ENCODE data around the gene GALNT14.

The GALNT14 gene

GRCh38 chr2:31047599-31047998 is 90.6 kb downstream of the GALNT14 start:
- H3K36me3 ChIP-seq, result no peaks in the 10 kb centered on the region
- no peaks in the 10 kb centered on the region for H3K27me3 ChIP-seq
- H3K9me3 ChIP-seq, result no peaks in the 10 kb centered on the region
- TF ChIP-seq CTCF (IDR thresholded peaks at IDR 0.05; ENCODE audit: low read depth, low read length), result no peak
- DNase-seq, result no peak
- no peak overlapping the region for H3K4me3 ChIP-seq (ENCODE audit: low read depth, low read length)
- no peaks in the 10 kb centered on the region for H3K4me1 ChIP-seq

GRCh38 chr2:31038385-31038784 is 99.9 kb downstream of the GALNT14 start:
- TF ChIP-seq CTCF (IDR thresholded peaks at IDR 0.05; ENCODE audit: low read depth, low read length), result peak; percentile 36
- no peaks in the 10 kb centered on the region for H3K9me3 ChIP-seq
- no peak overlapping the region for H3K4me3 ChIP-seq (ENCODE audit: low read depth, low read length)
- peak; percentile 35 for DNase-seq
- no peaks in the 10 kb centered on the region for H3K27me3 ChIP-seq
- no peaks in the 10 kb centered on the region for H3K4me1 ChIP-seq
- H3K36me3 ChIP-seq, result no peaks in the 10 kb centered on the region

DNA sequence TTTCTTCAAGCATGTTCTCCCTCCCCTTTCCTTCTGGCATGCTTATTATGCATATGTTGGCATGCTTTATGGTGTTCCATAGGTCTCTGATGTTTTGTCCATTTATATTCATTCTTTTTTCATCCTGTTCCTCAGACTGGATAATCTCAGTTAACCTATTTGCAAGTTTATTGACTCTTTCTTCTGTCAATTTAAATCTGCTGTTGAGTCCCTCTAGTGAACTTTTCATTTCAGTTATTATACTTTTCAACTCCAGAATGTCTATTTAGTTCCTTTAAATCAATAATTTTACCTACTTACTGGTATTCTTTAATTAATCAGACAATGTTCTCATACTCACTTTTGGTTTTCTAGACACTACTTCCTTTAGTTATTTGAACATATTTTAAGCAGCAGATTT is 101.2 kb downstream of the GALNT14 start:
- Histone ChIP-seq H3K4me3 (ENCODE audit: low read depth, low read length) (no peak overlapping the region), H3K4me1 (no peaks in the 10 kb centered on the region), H3K9me3 (no peaks in the 10 kb centered on the region), H3K27me3 (no peaks in the 10 kb centered on the region), H3K36me3 (no peaks in the 10 kb centered on the region)
- DNase-seq, result no peak
- no peak for TF ChIP-seq CTCF (IDR thresholded peaks at IDR 0.05; ENCODE audit: low read depth, low read length)

GRCh38 chr2:31033032-31033431 is 105.2 kb downstream of the GALNT14 start:
- H3K36me3 ChIP-seq, result no peaks in the 10 kb centered on the region
- H3K4me3 ChIP-seq (ENCODE audit: low read depth, low read length), result no peak overlapping the region
- DNase-seq, result no peak
- no peaks in the 10 kb centered on the region for H3K27me3 ChIP-seq
- peak; percentile 51 for TF ChIP-seq CTCF (IDR thresholded peaks at IDR 0.05; ENCODE audit: low read depth, low read length)
- no peaks in the 10 kb centered on the region for H3K9me3 ChIP-seq
- no peaks in the 10 kb centered on the region for H3K4me1 ChIP-seq

- Histone ChIP-seq H3K4me3 (ENCODE audit: low read depth, low read length) (no peak overlapping the region), H3K9me3 (no peaks in the 10 kb centered on the region), H3K27me3 (no peaks in the 10 kb centered on the region), H3K4me1 (no peaks in the 10 kb centered on the region), H3K36me3 (no peaks in the 10 kb centered on the region)
- no peak for DNase-seq
- TF ChIP-seq CTCF (IDR thresholded peaks at IDR 0.05; ENCODE audit: low read depth, low read length), result no peak
Measured at GRCh38 chr2:31032475-31032874, 105.8 kb downstream of the GALNT14 start.

- Histone ChIP-seq H3K4me1 (no peaks in the 10 kb centered on the region), H3K9me3 (no peaks in the 10 kb centered on the region), H3K4me3 (ENCODE audit: low read depth, low read length) (no peak overlapping the region), H3K36me3 (no peaks in the 10 kb centered on the region), H3K27me3 (no peaks in the 10 kb centered on the region)
- no peak for DNase-seq
- no peak for TF ChIP-seq CTCF (IDR thresholded peaks at IDR 0.05; ENCODE audit: low read depth, low read length)
Measured at GRCh38 chr2:31031132-31031706, 107.0 kb downstream of the GALNT14 start.

Measured in BE2C (cell line).